HG02884 (cell line): Measurements from ENCODE around the gene MIP.
"Not testable (repeated sequence)": the region's sequence is repeated elsewhere in the genome, so short reads cannot be mapped to it uniquely, and the experiment has no call there.

ENCODE experiments used
- ATAC-seq: cut with Tn5 transposase; IDR thresholded peaks from one replicate; pipeline ENCODE4 v1.9.1; 2021; ENCODE audit warnings: mild to moderate bottlenecking, moderate library complexity; ENCODE audit not compliant: unreplicated experiment

The MIP gene

GRCh38 chr12:56454557-56454956 is at the start of gene MIP:
Gene MIP (minus strand): TSS chr12:56454657. CDS start chr12:56454613, 44 bp downstream.
- no peak for ATAC-seq

DNA sequence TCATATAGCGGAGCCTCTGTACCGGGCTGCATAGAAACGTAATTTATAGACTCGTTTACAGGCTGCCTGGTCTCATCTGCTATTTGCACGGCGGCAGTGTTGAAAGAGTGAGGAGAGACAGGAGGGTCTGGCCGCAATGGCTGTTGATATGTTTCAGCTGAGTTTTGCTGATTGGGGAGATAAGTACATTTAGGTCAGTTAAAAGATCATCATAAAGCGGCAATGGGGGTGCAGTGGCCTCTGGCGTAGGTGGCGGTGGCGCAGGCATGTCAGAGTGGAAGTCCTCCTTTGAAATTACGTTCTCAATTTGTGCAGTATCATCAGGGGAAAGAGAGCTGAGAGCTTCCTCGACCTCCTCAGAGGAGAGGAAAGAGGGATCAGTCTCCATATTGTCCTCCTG is 45.4 kb upstream of the MIP start:
- ATAC-seq = not testable (repeated sequence)

- ATAC-seq = not testable (repeated sequence)
These were observed 45.0 kb upstream of the MIP start for GRCh38 chr12:56499452-56499851.

DNA sequence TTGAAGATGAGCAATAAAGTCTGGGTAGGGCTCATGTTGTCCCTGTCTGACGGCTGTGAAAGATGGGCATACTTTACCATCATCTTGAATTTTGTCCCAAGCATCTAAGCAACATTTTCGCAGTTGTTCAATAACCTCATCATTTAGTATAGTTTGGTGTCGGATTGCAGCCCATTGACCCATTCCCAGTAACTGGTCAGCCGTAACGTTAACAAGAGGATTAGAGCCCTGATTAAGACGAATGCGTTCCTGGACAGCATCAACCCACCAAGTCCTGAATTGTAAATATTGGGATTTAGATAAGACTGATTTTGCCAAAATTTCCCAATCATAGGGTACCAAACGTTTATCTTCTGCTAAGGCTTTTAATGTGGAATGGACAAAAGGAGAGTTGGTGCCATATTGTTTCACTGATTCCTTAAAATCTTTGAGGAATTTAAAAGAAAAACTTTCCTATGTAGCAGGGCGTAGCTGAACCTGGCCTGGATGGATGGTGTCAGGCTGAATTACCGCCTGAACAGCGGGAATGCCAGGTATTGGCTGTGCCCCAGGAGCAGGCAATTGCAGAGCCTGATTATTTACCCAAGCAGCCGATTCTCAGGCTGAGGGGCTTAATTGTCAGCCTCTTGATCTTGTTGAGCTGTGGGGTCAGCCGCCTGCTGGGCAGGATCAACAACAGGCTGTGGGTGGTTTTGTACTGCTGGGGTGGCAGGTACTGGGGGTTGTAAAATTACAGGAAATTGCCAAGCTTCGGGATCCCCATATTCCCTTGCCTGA is 43.9 kb upstream of the MIP start:
- ATAC-seq = not testable (repeated sequence)

DNA sequence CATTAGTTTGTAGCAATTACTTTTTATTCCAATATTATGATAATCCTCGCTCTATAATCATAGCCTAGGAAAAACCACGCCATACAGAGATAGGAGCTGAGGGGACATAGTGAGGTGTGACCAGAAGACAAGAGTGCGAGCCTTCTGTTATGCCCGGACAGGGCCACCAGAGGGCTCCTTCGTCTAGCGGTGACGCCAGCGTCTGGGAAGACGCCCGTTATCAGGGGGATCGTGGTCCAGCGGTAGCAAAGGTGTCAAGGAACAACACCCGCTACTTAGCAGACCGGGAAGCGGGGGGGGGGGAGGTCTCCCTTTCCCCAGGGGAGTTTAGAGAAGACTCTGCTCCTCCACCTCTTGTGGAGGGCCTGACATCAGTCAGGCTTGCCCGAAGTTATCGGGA is 42.2 kb upstream of the MIP start:
- not testable (repeated sequence) for ATAC-seq

DNA sequence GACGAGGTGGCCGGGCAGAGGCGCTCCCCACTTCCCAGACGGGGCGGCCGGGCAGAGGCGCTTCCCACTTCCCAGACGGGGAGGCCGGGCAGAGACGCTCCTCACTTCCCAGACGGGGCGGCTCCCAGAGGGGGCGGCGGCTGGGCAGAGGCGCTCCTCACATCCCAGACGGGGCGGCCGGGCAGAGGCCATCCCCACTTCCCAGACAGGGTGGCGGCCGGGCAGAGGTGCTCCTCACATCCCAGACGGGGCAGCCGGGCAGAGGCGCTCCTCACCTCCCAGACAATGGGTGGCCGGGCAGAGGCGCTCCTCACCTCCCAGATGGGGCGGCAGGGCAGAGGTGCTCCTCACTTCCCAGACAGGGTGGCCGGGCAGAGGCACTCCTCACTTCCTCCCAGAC is 40.0 kb upstream of the MIP start:
- not testable (repeated sequence) for ATAC-seq

DNA sequence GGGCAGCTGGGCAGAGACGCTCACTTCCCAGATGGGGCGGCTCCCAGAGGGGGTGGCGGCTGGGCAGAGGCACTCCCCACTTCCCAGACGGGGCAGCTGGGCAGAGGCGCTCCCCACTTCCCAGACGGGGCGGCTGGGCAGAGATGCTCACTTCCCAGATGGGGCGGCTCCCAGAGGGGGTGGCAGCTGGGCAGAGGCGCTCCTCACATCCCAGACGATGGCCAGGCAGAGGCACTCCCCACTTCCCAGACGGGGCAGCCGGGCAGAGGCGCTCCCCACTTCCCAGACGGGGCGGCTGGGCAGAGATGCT is 39.6 kb upstream of the MIP start:
- not testable (repeated sequence) for ATAC-seq

DNA sequence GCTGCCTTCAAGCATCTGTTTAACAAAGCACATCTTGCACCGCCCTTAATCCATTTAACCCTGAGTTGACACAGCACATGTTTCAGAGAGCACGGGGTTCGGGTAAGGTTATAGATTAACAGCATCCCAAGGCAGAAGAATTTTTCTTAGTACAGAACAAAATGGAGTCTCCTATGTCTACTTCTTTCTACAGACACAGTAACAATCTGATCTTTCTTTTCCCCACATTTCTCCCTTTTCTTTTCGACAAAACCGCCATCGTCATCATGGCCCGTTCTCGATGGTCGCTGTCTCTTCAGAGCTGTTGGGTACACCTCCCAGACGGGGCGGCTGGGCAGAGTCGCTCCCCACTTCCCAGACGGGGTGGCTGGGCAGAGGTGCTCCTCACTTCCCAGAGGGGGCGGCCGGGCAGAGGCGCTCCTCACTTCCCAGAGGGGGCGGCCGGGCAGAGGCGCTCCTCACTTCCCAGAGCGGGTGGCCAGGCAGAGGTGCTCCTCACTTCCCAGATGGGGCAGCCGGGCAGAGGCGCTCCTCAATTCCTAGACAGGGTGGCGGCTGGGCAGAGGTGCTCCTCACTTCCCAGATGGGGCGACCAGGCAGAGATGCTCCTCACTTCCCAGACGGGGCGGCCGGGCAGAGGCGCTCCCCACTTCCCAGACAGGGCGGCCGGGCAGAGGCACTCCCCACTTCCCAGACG is 39.1 kb upstream of the MIP start:
- not testable (repeated sequence) for ATAC-seq

GRCh38 chr12:56490360-56490759 is 35.9 kb upstream of the MIP start:
- no peak for ATAC-seq

DNA sequence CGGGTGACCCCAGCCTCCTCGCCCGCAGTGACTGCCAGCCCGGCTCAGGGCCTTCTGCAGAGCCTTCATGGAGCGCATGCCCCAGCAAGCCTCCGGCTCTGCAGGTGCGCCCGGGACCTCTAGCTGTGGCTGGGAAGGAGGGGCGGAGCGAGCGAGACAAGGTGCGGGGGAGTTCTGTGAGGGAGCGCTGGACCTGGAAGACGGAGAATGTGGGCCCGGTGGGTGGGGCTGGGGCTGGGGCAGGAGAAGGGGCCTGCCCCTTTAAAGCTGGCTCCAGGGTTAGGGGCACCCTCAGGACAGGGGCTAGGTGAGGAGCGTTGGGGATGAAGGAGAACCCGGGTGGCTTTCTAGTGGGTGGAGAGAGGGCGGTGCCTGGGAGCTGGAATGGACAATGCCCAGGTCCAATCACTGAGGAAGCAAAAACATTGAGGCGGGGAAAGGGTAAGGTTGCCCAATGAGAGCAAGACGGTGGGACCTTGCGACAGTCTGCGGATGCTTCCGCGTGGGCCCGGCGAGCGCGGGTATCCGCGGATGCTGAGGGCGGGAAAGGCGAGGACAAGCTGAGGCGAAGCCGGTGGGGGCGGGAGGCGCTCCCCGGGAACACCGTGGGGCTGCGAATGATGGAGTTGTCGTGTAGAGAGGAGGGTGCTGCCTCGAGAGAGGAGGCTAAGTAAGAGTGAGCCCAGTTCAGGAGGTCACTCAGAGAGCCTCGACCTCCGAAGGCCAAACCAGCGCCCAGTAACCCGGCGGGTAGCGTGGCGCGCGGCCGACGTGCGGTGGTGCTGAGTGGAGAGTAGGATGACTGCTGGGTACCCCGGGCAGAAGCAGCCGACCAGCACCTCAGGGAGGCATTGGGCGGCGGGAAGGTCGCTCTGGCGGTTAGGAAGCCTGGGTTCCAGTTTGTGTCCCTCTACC is 33.8 kb upstream of the MIP start, which contains the start of gene GLS2:
Gene GLS2, minus strand, starts transcription at position 121 of the 915 bp plus-strand sequence. Its CDS starts 43 bp downstream, at position 78.
- ATAC-seq = peak; percentile 77

DNA sequence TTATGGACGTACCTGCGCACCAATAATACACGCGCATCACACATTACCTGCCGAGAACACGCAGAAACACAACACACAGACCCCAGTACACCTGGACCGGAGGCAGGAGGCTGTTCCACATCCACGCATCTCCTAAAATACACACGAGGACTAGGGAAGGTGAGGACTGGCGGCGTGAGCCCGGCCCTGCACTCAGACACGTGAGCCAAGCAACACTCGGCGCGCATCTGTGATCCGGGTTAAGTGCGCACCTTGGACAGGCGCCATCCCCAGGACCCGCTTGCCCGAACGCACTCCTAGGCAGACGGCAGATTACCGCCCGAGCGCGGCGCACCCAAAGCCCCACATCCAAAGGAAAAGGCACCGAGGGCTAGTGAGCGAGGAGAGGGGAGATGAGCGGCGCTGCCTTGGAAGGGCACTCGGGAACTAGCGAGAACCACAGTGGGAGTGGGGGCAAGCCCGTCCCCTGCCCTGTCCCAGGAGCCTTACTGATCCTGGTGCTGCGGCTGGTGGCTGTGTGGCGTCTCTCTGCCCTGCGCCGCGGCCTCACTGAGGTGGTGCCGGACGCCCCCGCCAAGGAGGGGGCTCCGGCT is 33.1 kb upstream of the MIP start:
- peak; percentile 36 for ATAC-seq

GRCh38 chr12:56486694-56487093 is 32.2 kb upstream of the MIP start:
- ATAC-seq = no peak

GRCh38 chr12:56484566-56484965 is 30.1 kb upstream of the MIP start:
- ATAC-seq = no peak

- ATAC-seq = no peak
These were observed 25.2 kb upstream of the MIP start for GRCh38 chr12:56479625-56480024.

DNA sequence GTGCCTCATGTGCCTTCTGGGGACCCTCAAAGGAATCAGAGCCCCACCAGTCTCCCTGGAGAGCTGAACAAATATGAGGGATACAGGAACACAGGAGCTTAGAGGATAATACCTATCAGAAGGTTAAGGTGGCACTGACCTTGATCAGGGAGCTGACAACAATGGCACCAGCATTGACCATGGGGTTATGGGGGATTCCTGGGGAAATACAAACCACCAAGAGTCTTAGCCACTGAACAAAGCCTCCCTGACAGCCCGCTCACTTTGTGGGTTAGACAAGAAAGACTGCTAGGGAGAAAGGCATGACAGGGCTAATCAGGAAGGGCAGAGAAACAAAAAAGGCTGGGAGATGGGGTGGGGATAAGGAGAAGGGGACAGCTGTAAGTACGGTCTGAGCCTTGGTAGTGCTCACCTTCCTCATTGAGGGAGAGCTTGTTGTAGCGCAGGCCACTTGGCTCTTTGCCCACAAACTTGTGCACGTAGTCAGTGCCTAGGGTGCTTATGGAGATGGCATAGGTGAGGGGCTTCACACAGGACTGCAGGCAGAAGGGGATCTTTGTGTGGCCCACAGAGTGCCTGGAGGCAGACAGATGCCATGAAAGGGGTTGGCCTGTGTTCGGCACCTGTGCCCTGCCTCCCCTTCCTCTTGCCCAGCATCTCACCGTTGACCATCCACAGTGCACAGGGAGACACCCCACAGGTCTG is 23.2 kb upstream of the MIP start:
- ATAC-seq = no peak

- ATAC-seq = no peak
These were observed 22.5 kb upstream of the MIP start for GRCh38 chr12:56476972-56477432.

- no peak for ATAC-seq
These were observed 21.7 kb upstream of the MIP start for GRCh38 chr12:56476143-56476542.

- ATAC-seq = no peak
These were observed 19.9 kb upstream of the MIP start for GRCh38 chr12:56474389-56474788.

DNA sequence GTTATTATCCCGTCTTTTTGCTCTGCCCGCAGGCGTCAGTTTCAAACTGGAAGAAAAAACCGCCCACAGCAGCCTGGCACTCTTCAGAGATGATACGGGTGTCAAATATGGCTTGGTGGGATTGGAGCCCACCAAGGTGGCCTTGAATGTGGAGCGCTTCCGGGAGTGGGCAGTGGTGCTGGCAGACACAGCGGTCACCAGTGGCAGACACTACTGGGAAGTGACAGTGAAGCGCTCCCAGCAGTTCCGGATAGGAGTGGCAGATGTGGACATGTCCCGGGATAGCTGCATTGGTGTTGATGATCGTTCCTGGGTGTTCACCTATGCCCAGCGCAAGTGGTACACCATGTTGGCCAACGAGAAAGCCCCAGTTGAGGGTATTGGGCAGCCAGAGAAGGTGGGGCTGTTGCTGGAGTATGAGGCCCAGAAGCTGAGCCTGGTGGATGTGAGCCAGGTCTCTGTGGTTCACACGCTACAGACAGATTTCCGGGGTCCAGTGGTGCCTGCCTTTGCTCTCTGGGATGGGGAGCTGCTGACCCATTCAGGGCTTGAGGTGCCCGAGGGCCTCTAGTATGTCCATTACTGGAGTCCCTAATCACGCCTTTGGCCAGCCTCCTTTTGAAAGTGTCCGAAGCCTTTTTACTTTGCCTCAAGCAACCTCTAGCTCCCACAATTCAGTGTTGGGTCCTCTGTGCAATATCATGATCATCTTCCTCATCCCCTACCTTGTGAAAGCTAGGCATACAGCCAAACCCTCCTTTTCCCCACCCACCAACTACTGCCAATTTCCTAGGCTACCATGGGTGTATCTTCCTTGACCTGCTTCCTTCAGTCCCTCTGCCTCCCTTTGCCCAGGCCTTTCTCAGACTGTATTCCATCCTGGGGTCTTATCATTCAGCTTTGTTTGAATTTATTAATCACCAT is 14.8 kb upstream of the MIP start:
- ATAC-seq = no peak
